GM21737 (cell line): Measurements from ENCODE around the gene TIMM10.

ENCODE experiments used
- ATAC-seq: cut with Tn5 transposase; IDR thresholded peaks from one replicate; pipeline ENCODE4 v1.9.1; 2021; ENCODE audit warnings: mild to moderate bottlenecking, moderate library complexity; ENCODE audit not compliant: unreplicated experiment

Gene TIMM10

GRCh38 chr11:57530596-57531507 is at the start of gene TIMM10:
TIMM10 (minus strand) TSS chr11:57530754; CDS start chr11:57530189, 565 bp downstream.
- ATAC-seq = peak; percentile 99

- no peak for ATAC-seq
Observed at GRCh38 chr11:57574061-57574460, 43.5 kb upstream of the TIMM10 start.

GRCh38 chr11:57571606-57572005 is 41.1 kb upstream of the TIMM10 start:
- ATAC-seq = no peak

- peak; percentile 1 for ATAC-seq
Observed at GRCh38 chr11:57568330-57568766, 37.8 kb upstream of the TIMM10 start.

- ATAC-seq = peak; percentile 54
Observed at GRCh38 chr11:57567515-57568329, 37.2 kb upstream of the TIMM10 start, which contains the start of gene UBE2L6. UBE2L6 (minus strand) TSS chr11:57567672; CDS start chr11:57567611, 61 bp downstream.

- no peak for ATAC-seq
Observed at GRCh38 chr11:57566905-57567514, 36.5 kb upstream of the TIMM10 start.

- peak; percentile 62 for ATAC-seq
Observed at GRCh38 chr11:57566005-57566904, 35.7 kb upstream of the TIMM10 start.

GRCh38 chr11:57562596-57562995 is 32.0 kb upstream of the TIMM10 start:
- ATAC-seq = no peak

- no peak for ATAC-seq
Observed at GRCh38 chr11:57560146-57560545, 29.6 kb upstream of the TIMM10 start.

- no peak for ATAC-seq
Observed at GRCh38 chr11:57556041-57556440, 25.5 kb upstream of the TIMM10 start.

GRCh38 chr11:57555393-57555792 is 24.8 kb upstream of the TIMM10 start:
- no peak for ATAC-seq

GRCh38 chr11:57552479-57552878 is 21.9 kb upstream of the TIMM10 start:
- no peak for ATAC-seq

GRCh38 chr11:57551941-57552340 is 21.4 kb upstream of the TIMM10 start:
- no peak for ATAC-seq

- no peak for ATAC-seq
Observed at GRCh38 chr11:57549983-57550382, 19.4 kb upstream of the TIMM10 start.

GRCh38 chr11:57547854-57548377 is 17.4 kb upstream of the TIMM10 start:
- ATAC-seq = peak; percentile 87

GRCh38 chr11:57546869-57547475 is 16.4 kb upstream of the TIMM10 start:
- ATAC-seq = peak; percentile 40

GRCh38 chr11:57546451-57546850 is 15.9 kb upstream of the TIMM10 start:
- no peak for ATAC-seq

- no peak for ATAC-seq
Observed at GRCh38 chr11:57545883-57546282, 15.3 kb upstream of the TIMM10 start.

GRCh38 chr11:57544566-57544965 is 14.0 kb upstream of the TIMM10 start:
- no peak for ATAC-seq
